GM19035 (cell line): ENCODE measurements around the gene MAN2A2.
"Not testable (repeated sequence)": the region's sequence is repeated elsewhere in the genome, so short reads cannot be mapped to it uniquely, and the experiment has no call there.

Experiments used
- ATAC-seq: cut with Tn5 transposase; IDR thresholded peaks from one replicate; pipeline ENCODE4 v1.9.1; 2021; ENCODE audit not compliant: unreplicated experiment

The MAN2A2 gene

GRCh38 chr15:90871139-90871715 lies 31.9 kb upstream of the MAN2A2 start:
- ATAC-seq, result no peak

GRCh38 chr15:90871716-90872485 lies 31.2 kb upstream of the MAN2A2 start:
- no peak for ATAC-seq

- no peak for ATAC-seq
Observed at GRCh38 chr15:90872486-90873184, 30.5 kb upstream of the MAN2A2 start.

GRCh38 chr15:90873488-90873997 lies 29.6 kb upstream of the MAN2A2 start:
- no peak for ATAC-seq

GRCh38 chr15:90873998-90874605 lies 29.0 kb upstream of the MAN2A2 start:
- no peak for ATAC-seq

DNA sequence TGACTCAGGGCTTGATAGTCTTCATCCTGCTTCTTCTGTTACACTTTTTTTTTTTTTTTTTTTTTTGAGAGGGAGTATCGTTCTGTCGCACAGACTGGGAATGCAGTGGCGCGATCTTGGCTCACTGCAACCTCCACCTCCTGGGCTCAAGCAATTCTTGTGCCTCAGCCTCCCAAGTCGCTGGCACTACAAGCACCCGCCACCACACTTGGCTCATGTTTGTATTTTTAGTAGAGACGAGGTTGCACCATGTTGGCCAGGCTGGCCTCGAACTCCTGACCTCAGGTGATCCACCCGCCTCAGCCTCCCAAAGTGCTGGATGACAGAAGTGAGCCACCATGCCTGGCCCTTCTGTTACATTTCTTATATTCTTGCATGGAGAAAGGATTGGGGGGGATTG lies 28.1 kb upstream of the MAN2A2 start:
- ATAC-seq, result not testable (repeated sequence)

DNA sequence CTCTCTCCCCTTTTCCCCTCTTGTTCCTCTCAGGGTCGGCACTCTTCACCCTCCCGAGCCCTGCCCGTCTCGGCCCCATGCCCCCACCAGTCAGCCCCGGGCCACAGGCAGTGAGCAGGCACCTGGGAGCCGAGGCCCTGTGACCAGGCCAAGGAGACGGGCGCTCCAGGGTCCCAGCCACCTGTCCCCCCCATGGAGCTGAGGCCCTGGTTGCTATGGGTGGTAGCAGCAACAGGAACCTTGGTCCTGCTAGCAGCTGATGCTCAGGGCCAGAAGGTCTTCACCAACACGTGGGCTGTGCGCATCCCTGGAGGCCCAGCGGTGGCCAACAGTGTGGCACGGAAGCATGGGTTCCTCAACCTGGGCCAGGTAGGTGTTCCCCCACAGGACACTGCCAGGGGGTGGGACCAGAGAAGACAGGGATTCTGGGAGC lies 27.5 kb upstream of the MAN2A2 start:
- no peak for ATAC-seq

- ATAC-seq, result no peak
Observed at GRCh38 chr15:90876046-90876445, 27.1 kb upstream of the MAN2A2 start.

- ATAC-seq, result no peak
Observed at GRCh38 chr15:90876512-90877170, 26.5 kb upstream of the MAN2A2 start.

GRCh38 chr15:90877315-90877714 lies 25.8 kb upstream of the MAN2A2 start:
- no peak for ATAC-seq

DNA sequence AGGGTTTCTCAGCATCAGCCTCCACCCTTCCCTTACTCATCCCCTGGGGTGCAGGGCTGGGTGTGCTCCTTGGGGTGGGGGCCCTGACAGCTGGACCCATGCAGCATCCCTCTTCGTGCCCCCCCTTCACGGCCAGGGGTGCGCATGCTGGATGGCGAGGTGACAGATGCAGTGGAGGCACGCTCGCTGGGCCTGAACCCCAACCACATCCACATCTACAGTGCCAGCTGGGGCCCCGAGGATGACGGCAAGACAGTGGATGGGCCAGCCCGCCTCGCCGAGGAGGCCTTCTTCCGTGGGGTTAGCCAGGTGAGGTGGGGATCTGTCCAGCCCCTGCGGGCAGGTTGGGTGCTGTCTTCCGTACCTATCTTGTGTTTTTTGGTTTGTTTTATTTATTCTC lies 25.1 kb upstream of the MAN2A2 start:
- ATAC-seq, result no peak

DNA sequence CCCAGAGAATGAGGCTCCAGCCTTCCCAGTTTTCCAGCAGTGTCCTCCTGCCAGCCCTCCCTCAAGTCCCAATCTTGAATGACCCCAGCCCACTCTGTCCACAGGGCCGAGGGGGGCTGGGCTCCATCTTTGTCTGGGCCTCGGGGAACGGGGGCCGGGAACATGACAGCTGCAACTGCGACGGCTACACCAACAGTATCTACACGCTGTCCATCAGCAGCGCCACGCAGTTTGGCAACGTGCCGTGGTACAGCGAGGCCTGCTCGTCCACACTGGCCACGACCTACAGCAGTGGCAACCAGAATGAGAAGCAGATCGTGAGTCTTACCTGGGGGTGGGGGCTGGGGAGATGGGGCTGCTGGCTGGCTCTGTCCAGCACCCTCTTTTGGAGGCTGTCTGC lies 24.4 kb upstream of the MAN2A2 start:
- no peak for ATAC-seq

DNA sequence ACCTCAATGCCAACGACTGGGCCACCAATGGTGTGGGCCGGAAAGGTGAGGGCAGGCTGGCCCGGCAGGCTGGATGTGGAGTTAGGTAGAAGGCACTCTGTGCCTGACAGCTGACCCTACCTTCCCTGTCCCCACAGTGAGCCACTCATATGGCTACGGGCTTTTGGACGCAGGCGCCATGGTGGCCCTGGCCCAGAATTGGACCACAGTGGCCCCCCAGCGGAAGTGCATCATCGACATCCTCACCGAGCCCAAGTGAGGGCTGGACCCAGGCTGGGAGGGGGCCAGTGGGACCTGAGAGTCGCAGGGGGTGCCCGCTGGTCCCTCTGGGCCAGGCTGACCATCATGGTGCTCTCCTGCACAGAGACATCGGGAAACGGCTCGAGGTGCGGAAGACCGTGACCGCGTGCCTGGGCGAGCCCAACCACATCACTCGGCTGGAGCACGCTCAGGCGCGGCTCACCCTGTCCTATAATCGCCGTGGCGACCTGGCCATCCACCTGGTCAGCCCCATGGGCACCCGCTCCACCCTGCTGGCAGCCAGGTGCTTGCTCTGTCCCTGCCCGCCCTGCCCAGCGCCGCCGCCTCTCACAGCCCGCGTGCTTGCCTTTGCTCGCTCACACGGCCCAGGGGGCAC lies 23.3 kb upstream of the MAN2A2 start:
- ATAC-seq, result no peak

GRCh38 chr15:90880381-90881145 lies 22.5 kb upstream of the MAN2A2 start:
- no peak for ATAC-seq

GRCh38 chr15:90881181-90881977 lies 21.7 kb upstream of the MAN2A2 start:
- ATAC-seq, result no peak

GRCh38 chr15:90881978-90882721 lies 21.0 kb upstream of the MAN2A2 start:
- no peak for ATAC-seq

GRCh38 chr15:90882781-90883525 lies 20.1 kb upstream of the MAN2A2 start:
- ATAC-seq, result no peak
